H1 (cell line): ENCODE data around the gene FEZF1. TPM values are rescaled to one million over a fixed set of nuclear protein-coding genes. Genes with fewer than 3 reads are reported as not detected.

ENCODE experiments used
- EGR1 ChIP-seq: IDR thresholded peaks from 2 replicates; pipeline ENCODE4 v1.6.1; 2011; ENCODE audit warnings: low read depth, low read length, borderline replicate concordance
- RNF2 ChIP-seq: fragments of 200-900, 300-1000 bp; sonication (generic); IDR thresholded peaks from 2 replicates; pipeline ENCODE4 v1.7.1; 2016; ENCODE audit warnings: borderline replicate concordance, low read depth, mild to moderate bottlenecking, antibody characterized with exemption, low read length; ENCODE audit not compliant: poor library complexity, severe bottlenecking; ENCODE audit errors: missing control alignments
- SUZ12 ChIP-seq: fragments of 200-600 bp; sonication (generic); IDR thresholded peaks from 2 replicates; pipeline ENCODE4 v1.6.1; 2012; ENCODE audit warnings: mild to moderate bottlenecking, inconsistent platforms, low read length, moderate library complexity, mixed read lengths
- polyA plus RNA-seq, 7 experiments: library from polyadenylated mRNA; depleted of rRNA in 3 of 7; stranded (reverse) in 5 of 7; unstranded in 2 of 7; fragments of >200 nt in 5 of 7; fragments of 200-250 nt in 2 of 7; gene quantifications; 1 replicate in 5 of 7; 2 replicates in 1 of 7; 4 replicates in 1 of 7; pipeline versions ENCODE4 v1.2.1 to v1.2.3, GENCODE V29; 2011 to 2013; ENCODE audit warnings: missing spikeins in 2 of 7, mixed read lengths in 2 of 7
- total RNA-seq: library from RNA; stranded (reverse); fragmentation: NEBNext Ultra II Directional; extraction: Animal tissue kit (Norgen Biotek cat#: 25700); gene quantifications from 2 replicates; pipeline ENCODE4 v1.2.1, GENCODE V29; 2021

FEZF1 gene
- total and polyA plus RNA-seq, 2 of the 8 experiments (the other 6 are each of a cell fraction or from before 2014, with no cell fraction given), result 10.6 to 15.7 TPM

DNA sequence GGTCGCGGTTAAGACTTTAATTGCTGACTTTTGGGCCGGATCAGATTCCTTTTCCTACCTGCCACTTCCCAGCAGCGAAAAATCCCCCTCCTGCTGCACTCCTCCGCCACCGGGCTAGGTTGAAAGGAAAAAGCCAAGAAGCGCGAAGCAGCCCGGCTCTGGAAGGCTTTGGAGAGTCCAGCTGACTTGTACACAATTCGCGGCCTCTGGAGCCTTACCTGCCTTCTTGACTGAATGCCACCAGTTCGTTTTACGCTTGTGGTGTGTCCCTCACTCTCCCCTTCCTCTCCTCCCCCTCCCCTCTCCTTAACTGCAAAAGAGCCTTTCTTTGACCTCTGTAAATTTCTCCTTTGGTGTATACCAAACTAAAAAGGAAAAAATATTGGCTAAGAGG, 2.7 kb upstream of the FEZF1 start (continued):
- TF ChIP-seq RNF2 (peak; percentile 70), EGR1 (peak; percentile 26; the same call in 1 of the 2 replicates), SUZ12 (0 out of 2 replicates have a peak, but pooled peaks have one; percentile 4)
